ENCODE measurements around the gene EDA.

DNA sequence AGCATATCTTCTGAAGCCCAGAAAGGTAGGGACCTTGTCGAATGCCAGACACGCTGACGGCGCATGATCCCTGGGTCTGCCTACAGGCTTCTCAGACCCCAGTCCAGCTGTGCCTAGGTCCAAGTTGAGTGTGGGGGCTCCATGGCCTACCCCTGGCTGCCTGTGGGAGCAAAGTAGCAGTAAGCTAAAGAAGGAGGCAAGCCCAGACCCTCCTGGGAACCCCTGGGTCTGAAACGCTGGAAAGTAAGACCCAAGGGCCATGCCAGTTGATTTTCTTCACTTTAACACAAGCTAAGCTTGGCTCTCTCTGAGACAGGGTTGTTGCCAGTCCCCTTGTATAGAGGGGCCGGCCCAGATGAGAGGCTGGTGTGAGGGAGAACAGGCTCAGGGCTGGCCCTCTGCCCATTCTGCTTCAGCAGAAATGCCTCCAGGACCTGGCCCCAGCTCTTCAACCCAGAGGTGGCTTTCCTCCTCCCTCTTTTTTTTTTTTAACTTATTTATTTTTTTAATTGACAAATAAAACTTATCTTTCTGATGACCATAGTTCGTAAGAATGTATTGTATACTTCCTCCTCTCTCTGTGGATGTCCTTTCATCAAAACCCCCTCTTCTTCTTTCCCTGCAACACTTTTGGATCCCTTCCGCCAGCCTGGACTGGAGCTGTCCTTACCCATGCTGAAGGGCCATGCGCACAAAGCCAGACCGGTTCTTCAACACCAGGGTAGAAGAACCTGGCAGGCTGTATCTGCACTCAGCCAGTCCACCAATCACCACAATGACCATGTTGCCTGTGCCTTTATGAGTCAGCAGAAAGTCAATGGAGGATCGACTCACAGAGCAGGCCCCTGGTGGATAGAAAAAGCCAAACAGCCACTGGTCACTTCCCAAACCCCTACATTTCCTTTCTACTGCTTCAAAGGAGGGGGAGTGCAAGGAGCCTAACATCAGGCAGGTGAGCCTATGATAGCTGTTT is 426.8 kb downstream of the EDA start:
- TF ChIP-seq POLR2A (IDR thresholded peaks at IDR 0.05) (no peak), POLR2AphosphoS5 (IDR thresholded peaks at IDR 0.05) (no peak)
- TF ChIP-seq, protein P1, sequence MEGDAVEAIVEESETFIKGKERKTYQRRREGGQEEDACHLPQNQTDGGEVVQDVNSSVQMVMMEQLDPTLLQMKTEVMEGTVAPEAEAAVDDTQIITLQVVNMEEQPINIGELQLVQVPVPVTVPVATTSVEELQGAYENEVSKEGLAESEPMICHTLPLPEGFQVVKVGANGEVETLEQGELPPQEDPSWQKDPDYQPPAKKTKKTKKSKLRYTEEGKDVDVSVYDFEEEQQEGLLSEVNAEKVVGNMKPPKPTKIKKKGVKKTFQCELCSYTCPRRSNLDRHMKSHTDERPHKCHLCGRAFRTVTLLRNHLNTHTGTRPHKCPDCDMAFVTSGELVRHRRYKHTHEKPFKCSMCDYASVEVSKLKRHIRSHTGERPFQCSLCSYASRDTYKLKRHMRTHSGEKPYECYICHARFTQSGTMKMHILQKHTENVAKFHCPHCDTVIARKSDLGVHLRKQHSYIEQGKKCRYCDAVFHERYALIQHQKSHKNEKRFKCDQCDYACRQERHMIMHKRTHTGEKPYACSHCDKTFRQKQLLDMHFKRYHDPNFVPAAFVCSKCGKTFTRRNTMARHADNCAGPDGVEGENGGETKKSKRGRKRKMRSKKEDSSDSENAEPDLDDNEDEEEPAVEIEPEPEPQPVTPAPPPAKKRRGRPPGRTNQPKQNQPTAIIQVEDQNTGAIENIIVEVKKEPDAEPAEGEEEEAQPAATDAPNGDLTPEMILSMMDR (IDR thresholded peaks at IDR 0.05), result no peak
